Thyroid gland (tissue), 4 donors: ENCODE data around the gene GPATCH2.

Source experiments
- POLR2A ChIP-seq, 2 donors: fragments of 450-650 bp; IDR thresholded peaks; one replicate each; pipeline ENCODE4 v1.6.1; 2017; ENCODE audit warnings: antibody characterized with exemption in 2 of 2, mild to moderate bottlenecking in 2 of 2, moderate library complexity in 1 of 2
- TF ChIP-seq, protein P1 (sequence below), 6 experiments: fragments of 200-600 bp in 3 of 6; fragments of 450-650 bp in 3 of 6; sonication (generic) in 3 of 6; IDR thresholded peaks; one replicate each; pipeline ENCODE4 v1.5.1; 2016 to 2019; ENCODE audit warnings: antibody characterized with exemption in 6 of 6, mild to moderate bottlenecking in 2 of 6, inconsistent platforms in 1 of 6, moderate library complexity in 1 of 6

DNA sequence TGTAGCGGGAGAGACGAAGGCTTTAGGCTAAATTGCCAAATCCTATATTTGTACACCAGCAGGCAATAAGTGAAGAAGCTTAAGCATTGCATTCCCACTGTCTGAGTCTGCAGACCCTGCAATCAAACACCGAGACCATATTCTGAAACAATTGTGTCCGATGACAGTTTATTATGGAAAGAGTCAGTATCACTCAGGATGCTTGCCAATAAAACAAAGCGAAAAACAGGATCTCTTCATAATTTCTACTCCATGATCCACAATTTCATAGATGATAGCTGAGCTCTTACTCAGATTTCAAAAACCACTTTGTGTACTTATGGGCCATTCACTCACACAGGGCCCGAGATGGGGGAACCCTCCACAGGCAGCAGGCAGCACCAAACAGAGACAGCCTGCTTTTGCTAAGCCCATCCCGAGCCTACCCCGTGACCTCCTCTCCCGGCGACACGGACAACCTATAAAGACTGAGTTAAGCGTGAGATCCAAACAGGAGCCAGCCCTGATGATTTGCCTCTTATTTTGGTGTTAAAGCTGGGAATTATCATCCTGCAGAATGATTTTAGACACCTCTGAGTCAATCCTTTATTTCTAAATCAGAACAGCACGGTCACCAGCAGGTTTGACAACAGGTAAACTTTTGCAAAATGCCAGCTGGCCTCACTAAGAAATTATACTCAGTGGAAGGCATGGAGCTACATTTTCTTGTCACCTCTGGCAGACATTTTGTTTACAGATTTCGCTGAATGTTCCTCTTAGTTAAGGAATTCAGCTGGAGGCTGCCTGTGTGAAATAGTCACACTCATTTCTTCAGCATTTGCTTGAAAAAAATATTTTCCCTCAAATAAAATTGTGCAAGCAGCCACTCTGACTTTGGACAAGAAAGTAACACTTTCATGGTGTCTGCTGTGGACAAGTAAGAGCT is 212.4 kb downstream of the GPATCH2 start:
- TF ChIP-seq, protein P1, sequence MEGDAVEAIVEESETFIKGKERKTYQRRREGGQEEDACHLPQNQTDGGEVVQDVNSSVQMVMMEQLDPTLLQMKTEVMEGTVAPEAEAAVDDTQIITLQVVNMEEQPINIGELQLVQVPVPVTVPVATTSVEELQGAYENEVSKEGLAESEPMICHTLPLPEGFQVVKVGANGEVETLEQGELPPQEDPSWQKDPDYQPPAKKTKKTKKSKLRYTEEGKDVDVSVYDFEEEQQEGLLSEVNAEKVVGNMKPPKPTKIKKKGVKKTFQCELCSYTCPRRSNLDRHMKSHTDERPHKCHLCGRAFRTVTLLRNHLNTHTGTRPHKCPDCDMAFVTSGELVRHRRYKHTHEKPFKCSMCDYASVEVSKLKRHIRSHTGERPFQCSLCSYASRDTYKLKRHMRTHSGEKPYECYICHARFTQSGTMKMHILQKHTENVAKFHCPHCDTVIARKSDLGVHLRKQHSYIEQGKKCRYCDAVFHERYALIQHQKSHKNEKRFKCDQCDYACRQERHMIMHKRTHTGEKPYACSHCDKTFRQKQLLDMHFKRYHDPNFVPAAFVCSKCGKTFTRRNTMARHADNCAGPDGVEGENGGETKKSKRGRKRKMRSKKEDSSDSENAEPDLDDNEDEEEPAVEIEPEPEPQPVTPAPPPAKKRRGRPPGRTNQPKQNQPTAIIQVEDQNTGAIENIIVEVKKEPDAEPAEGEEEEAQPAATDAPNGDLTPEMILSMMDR (IDR thresholded peaks at IDR 0.05), result no peak
- TF ChIP-seq POLR2A (IDR thresholded peaks at IDR 0.05), result no peak
